ENCODE results near the gene CD81.

- no peak for TF ChIP-seq CTCF (IDR thresholded peaks at IDR 0.05)
- no peak for TF ChIP-seq EP300 (IDR thresholded peaks at IDR 0.05)
Observed at GRCh38 chr11:2347308-2347830, 29.7 kb upstream of the CD81 start.

Data from suprapubic skin (tissue), 3 donors.